Measurements from ENCODE around the gene UCHL3. TPM values are rescaled to one million over a fixed set of nuclear protein-coding genes. Genes with fewer than 3 reads are reported as not detected.

The UCHL3 gene
- polyA plus RNA-seq, 1 donor from 2014 or later, result 47.1 TPM

GRCh38 chr13:75651013-75651412 lies 101.4 kb downstream of the UCHL3 start:
- Histone ChIP-seq H3K4me2 (ENCODE audit: low read length) (no peak overlapping the region), H3K4me3 (ENCODE audit: low read length) (no peak overlapping the region), H4K20me1 (ENCODE audit: insufficient read depth) (no peaks in the 10 kb centered on the region), H3K9me3 (ENCODE audit: low read length) (no peaks in the 10 kb centered on the region), H3K79me2 (replicated peaks; ENCODE audit: insufficient read depth, low read length) (no peaks in the 10 kb centered on the region), H3K9me2 (ENCODE audit: insufficient read depth, low read length) (no peaks in the 10 kb centered on the region), H3F3A (ENCODE audit: insufficient read depth, low read length, poor library complexity, severe bottlenecking) (no peaks in the 10 kb centered on the region), H2AFZ (ENCODE audit: low read depth, low read length) (no peak overlapping the region), H3K27me3 (ENCODE audit: insufficient read depth, low read depth, low read length) (no peaks in the 10 kb centered on the region), H3K9ac (ENCODE audit: low read length) (no peak overlapping the region), H3K27ac (ENCODE audit: low read length) (no peak overlapping the region), H3K36me3 (ENCODE audit: insufficient read depth, low read length) (no peaks in the 10 kb centered on the region)
- no peak for TF ChIP-seq TAF1 (IDR thresholded peaks at IDR 0.05; ENCODE audit: low read depth)
- no peak for TF ChIP-seq RAD21 (conservative IDR thresholded peaks at IDR 0.05)
- TF ChIP-seq MXI1 (conservative IDR thresholded peaks at IDR 0.05; ENCODE audit: poor library complexity, severe bottlenecking), result no peak
- TF ChIP-seq EZH2 (IDR thresholded peaks at IDR 0.05; ENCODE audit: borderline replicate concordance, insufficient read depth, low read length, poor library complexity, severe bottlenecking), result no peak
- no peak for TF ChIP-seq POLR2AphosphoS5 (IDR thresholded peaks at IDR 0.05)

DNA sequence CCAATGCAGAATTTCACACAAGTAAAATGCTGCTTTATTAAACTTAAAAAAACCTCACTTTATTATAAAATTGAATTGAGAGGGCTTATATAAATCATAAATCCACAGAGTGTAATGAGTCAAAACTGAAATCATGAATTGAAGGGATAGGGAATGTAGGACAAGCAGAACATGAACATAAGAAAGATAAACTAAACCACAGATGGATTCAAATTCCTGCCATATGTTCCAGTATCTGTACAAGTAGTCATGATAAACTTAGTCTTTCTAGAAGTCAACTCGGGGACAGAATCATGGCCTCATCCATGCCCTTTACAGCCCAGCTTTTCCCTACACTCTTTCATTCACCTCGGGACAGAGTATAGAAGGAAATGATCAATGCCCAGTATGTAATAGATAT lies 103.1 kb downstream of the UCHL3 start:
- Histone ChIP-seq H3F3A (ENCODE audit: insufficient read depth, low read length, poor library complexity, severe bottlenecking) (no peaks in the 10 kb centered on the region), H3K4me3 (ENCODE audit: low read length) (no peak overlapping the region), H4K20me1 (ENCODE audit: insufficient read depth) (no peaks in the 10 kb centered on the region), H3K27ac (ENCODE audit: low read length) (no peak overlapping the region), H3K36me3 (ENCODE audit: insufficient read depth, low read length) (no peaks in the 10 kb centered on the region), H3K27me3 (ENCODE audit: insufficient read depth, low read depth, low read length) (no peaks in the 10 kb centered on the region), H3K9me2 (ENCODE audit: insufficient read depth, low read length) (no peaks in the 10 kb centered on the region), H3K79me2 (replicated peaks; ENCODE audit: insufficient read depth, low read length) (no peaks in the 10 kb centered on the region), H2AFZ (ENCODE audit: low read depth, low read length) (no peak overlapping the region), H3K4me2 (ENCODE audit: low read length) (no peak overlapping the region), H3K9ac (ENCODE audit: low read length) (no peak overlapping the region), H3K9me3 (ENCODE audit: low read length) (no peaks in the 10 kb centered on the region)
- no peak for TF ChIP-seq EZH2 (IDR thresholded peaks at IDR 0.05; ENCODE audit: borderline replicate concordance, insufficient read depth, low read length, poor library complexity, severe bottlenecking)
- TF ChIP-seq, protein P1, sequence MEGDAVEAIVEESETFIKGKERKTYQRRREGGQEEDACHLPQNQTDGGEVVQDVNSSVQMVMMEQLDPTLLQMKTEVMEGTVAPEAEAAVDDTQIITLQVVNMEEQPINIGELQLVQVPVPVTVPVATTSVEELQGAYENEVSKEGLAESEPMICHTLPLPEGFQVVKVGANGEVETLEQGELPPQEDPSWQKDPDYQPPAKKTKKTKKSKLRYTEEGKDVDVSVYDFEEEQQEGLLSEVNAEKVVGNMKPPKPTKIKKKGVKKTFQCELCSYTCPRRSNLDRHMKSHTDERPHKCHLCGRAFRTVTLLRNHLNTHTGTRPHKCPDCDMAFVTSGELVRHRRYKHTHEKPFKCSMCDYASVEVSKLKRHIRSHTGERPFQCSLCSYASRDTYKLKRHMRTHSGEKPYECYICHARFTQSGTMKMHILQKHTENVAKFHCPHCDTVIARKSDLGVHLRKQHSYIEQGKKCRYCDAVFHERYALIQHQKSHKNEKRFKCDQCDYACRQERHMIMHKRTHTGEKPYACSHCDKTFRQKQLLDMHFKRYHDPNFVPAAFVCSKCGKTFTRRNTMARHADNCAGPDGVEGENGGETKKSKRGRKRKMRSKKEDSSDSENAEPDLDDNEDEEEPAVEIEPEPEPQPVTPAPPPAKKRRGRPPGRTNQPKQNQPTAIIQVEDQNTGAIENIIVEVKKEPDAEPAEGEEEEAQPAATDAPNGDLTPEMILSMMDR (IDR thresholded peaks at IDR 0.05; ENCODE audit: poor library complexity, severe bottlenecking), result no peak

Other genes starting within 250 kb of the UCHL3 start
- gene TBC1D4, start 67.6 kb upstream of the UCHL3 start, polyA plus RNA-seq, result 2.9 and 3.9 TPM in 2 replicates
- 206 and 301 TPM in 2 replicates for gene COMMD6, start 11.9 kb upstream of the UCHL3 start, polyA plus RNA-seq
- 9.1 and 14.2 TPM in 2 replicates for gene LMO7, start 86.5 kb downstream of the UCHL3 start, polyA plus RNA-seq